ENCODE results near the gene HTR3B.
"Not testable (repeated sequence)": the region's sequence is repeated elsewhere in the genome, so short reads cannot be mapped to it uniquely, and the experiment has no call there.

HTR3B gene

GRCh38 chr11:113946162-113946561 lies 41.6 kb downstream of the HTR3B start:
- not testable (repeated sequence) for DNase-seq (ENCODE audit: low spot score)

- DNase-seq (ENCODE audit: low spot score), result no peak
Observed at GRCh38 chr11:113947994-113948393, 43.4 kb downstream of the HTR3B start.

GRCh38 chr11:113949891-113950290 lies 45.3 kb downstream of the HTR3B start:
- no peak for DNase-seq (ENCODE audit: low spot score)

- DNase-seq (ENCODE audit: low spot score), result no peak
Observed at GRCh38 chr11:113951537-113951936, 46.9 kb downstream of the HTR3B start.

- DNase-seq (ENCODE audit: low spot score), result no peak
Observed at GRCh38 chr11:113952070-113952469, 47.5 kb downstream of the HTR3B start.

GRCh38 chr11:113952588-113952987 lies 48.0 kb downstream of the HTR3B start:
- no peak for DNase-seq (ENCODE audit: low spot score)

- DNase-seq (ENCODE audit: low spot score), result no peak
Observed at GRCh38 chr11:113954235-113954634, 49.6 kb downstream of the HTR3B start.

GRCh38 chr11:113956986-113957385 lies 52.4 kb downstream of the HTR3B start:
- DNase-seq (ENCODE audit: low spot score), result peak; percentile 40

GRCh38 chr11:113960702-113961330 lies 56.2 kb downstream of the HTR3B start:
- no peak for DNase-seq (ENCODE audit: low spot score)

GRCh38 chr11:113967361-113967760 lies 62.8 kb downstream of the HTR3B start:
- no peak for DNase-seq (ENCODE audit: low spot score)

- DNase-seq (ENCODE audit: low spot score), result no peak
Observed at GRCh38 chr11:113971506-113972195, 67.1 kb downstream of the HTR3B start.

GRCh38 chr11:113974741-113975470 lies 70.3 kb downstream of the HTR3B start, which contains the start of gene HTR3A:
Gene HTR3A (plus strand): TSS chr11:113975108. CDS start chr11:113975326, 218 bp downstream.
- DNase-seq (ENCODE audit: low spot score), result no peak

GRCh38 chr11:113977071-113977490 lies 72.5 kb downstream of the HTR3B start:
- DNase-seq (ENCODE audit: low spot score), result no peak

- DNase-seq (ENCODE audit: low spot score), result no peak
Observed at GRCh38 chr11:113977701-113978100, 73.1 kb downstream of the HTR3B start.

GRCh38 chr11:113979431-113979830 lies 74.8 kb downstream of the HTR3B start:
- no peak for DNase-seq (ENCODE audit: low spot score)

GRCh38 chr11:113980785-113981184 lies 76.2 kb downstream of the HTR3B start:
- no peak for DNase-seq (ENCODE audit: low spot score)

- DNase-seq (ENCODE audit: low spot score), result no peak
Observed at GRCh38 chr11:113982306-113982705, 77.7 kb downstream of the HTR3B start.

- DNase-seq (ENCODE audit: low spot score), result no peak
Observed at GRCh38 chr11:113984781-113985180, 80.2 kb downstream of the HTR3B start.

- DNase-seq (ENCODE audit: low spot score), result no peak
Observed at GRCh38 chr11:113985906-113986305, 81.3 kb downstream of the HTR3B start.

- no peak for DNase-seq (ENCODE audit: low spot score)
Observed at GRCh38 chr11:113986351-113987140, 82.0 kb downstream of the HTR3B start.

GRCh38 chr11:113989381-113989780 lies 84.8 kb downstream of the HTR3B start:
- DNase-seq (ENCODE audit: low spot score), result no peak

- no peak for DNase-seq (ENCODE audit: low spot score)
Observed at GRCh38 chr11:113989916-113990315, 85.3 kb downstream of the HTR3B start.

Data from D341Med (cell line).